HG03103 (cell line): ENCODE measurements around the gene ARL11.

Experiments
- ATAC-seq: cut with Tn5 transposase; IDR thresholded peaks from one replicate; pipeline ENCODE4 v1.9.1; 2021; ENCODE audit warnings: low read depth; ENCODE audit not compliant: unreplicated experiment

Gene ARL11

DNA sequence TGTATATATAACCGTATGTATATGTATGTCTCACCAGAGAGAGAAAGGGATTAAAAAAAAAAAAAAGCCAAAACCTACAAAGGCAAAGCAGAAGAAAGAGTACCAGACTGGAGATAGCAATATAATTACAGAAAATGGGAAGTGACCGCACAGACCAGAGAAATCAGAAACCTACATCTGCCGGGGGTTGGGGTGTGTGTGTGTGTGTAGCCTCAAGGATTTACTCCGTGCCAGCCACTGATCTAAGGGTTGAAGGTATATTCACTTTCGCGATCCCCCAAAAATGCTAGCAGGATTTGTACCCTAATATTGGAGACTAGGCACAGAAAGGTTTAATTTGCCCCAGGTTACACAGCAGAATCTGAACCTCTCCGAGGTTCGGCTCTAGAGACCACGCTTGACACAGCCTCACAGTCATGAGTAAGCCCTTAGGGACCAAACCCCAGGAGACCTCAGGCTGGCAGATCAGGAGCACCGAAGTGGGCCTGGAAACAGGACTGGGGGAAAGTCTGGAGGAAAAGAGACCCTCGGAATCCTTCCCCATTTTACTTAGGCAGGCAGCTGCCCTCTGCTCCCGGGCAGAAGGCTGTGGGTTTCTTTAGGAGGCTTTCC lies 14.8 kb downstream of the ARL11 start:
- ATAC-seq, result no peak

DNA sequence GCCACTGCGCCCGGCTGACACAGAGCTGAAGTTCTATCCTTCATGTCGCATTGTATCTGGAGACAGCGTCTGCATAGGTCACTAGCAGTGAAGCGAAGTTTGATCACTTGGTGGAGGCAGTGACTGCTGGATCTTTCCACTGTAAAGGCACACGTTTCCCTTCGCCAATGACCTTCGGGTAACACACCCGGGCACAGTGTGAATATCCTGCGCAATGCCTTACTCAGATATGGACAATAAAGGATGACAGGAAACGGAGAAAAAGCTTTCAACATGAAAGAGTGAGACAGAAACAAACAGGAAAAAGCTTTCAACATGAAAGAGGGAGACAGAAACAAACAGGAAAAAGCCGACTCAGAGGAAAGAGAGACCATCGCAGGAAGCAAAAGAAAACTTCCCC lies 17.1 kb downstream of the ARL11 start:
- ATAC-seq, result no peak

DNA sequence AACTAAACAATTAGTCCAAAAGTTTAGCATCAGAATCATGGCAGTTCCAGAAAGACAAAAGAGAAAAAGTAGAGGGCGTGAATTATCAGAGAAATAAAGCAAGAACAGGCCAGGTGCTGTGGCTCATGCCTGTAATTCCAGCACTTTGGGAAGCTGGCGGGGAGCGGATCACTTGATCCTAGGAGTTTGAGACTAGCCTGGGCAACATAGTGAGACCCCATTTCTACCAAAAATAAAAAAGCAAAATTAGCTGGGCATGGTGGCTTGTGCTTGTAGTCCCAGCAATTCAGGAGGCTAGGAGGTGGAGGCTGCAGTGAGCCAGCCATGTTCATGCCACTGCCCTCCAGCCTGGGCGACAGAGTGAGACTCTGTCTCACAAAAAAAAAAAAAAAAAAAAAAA lies 18.4 kb downstream of the ARL11 start:
- no peak for ATAC-seq

DNA sequence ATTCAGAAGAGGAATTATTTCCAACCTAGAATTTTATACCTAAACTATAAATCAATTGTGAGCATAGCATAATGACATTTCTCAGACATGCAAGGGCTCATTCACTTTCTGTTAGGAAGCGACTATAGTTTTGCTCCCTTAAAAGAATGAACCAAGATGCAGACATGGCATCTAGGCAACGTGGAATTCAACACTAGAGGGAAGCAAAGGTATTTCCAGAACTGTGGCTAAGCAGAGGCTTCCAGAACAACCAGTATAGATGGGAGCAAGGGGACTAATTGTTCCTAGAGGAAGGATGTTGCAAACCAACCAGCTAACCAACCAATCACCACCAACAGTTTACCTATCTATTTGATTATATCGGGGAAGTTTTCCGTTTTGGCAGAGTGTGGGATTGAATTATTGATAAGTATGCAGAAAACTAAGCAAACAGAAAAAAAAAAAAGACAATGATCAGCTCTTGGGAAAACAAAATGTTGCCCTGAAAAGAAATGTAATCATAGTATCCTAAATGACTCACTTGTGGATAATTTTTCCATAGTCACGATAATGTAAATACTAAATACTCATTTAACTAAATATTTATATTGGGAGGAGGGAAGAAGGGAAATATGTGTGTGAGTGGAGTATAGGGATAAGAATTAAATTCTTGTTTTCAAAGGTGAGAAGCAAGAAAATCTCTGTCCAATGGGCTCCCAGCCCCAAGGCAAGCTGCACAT lies 21.1 kb downstream of the ARL11 start:
- no peak for ATAC-seq

DNA sequence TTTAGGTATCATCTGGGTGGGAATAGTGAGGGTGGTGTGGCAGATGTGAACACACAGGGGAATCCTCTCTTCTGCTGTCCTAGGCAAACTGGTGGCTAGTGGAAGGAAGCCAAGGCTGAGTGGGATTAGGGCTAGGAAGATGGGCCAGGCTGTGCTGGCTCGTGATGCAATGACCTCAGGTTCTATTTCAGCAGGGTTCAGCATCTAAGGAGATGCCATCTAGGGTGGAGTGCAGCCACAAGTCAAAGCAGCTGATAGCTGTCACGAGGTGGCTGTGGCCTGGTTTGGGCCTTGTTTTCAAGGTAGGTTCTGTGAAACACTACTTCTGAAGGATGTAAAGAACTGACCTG lies 21.6 kb downstream of the ARL11 start:
- ATAC-seq, result no peak

DNA sequence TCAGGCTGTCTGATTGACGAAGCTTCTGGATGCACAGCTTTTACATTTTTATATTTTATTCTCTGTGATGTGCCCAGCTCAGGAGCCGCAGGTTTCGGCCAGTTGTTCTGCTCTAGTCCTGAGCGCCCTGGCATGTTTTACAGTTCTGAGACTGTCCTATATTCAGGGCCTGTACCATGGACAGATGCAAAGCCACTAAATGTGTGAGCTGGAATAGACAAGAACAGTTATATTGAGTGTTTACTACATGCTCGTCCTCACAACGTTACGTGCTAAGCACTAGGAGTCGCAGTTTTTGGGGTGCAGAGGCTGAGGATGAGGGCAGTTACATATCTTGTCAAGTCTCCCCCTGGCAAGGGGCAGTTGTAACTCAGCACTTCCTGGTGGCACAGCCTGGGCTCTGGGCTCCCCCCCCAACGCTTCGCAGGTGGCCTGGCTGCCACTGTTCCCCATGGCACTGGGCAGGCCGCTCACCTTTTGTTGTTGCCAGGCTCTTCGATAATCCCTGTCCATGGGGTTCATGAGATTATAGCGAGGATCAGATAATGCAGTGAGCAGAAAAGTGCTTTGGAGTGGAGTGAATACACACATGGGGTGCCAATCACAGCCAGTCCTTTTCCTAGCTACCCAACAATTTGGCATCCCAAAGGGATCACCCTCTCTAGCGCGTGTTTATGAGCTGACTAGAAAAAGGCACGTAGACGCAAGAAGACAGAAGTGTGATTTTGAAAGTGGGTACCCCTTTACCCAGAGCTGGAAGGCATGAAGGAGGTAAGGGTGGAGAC lies 23.5 kb downstream of the ARL11 start:
- ATAC-seq, result no peak

DNA sequence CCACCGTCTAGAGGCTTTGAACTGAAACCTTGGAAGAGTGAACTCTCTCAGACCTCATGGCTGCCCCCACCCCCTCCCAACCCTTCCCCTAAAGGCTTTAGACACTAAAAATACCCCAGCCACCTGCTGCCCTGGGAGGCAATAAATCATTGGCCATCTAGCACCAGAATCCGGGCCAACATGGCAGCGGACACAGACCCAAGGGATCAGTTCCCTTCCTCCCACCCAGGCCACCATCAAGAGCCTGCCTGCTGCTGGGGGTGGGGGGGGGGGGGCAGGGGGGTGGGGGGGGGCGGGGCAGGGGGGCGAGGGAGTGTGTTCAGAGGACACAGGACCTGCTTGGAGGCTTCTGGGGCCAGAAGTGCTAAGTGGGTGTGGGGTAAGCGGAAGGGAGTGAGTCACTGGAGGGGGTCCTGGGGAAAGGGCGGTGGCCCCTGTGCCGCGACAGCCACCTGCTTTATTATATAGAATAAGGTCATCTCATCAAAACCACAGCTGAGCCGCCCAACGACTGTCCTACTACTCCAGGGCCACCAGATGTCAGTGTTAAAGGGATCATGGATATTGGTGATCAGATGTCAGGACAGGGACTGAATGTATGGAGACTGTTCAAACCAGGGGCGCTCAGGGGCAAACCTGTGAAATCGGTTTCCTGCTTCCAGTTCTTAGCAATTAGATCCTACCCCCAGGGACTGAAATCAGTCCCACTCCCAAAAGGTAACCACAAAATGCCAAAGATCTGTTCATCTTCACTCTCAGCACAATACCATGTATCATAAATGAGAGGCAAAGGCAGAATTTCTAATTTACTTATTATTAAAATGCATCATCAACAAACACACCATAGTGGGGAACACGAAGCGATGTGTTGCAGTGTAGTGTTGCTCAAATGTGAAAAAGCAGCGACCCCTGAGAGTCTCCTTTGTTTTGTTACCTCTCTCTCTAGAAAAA lies 24.3 kb downstream of the ARL11 start:
- ATAC-seq, result no peak

DNA sequence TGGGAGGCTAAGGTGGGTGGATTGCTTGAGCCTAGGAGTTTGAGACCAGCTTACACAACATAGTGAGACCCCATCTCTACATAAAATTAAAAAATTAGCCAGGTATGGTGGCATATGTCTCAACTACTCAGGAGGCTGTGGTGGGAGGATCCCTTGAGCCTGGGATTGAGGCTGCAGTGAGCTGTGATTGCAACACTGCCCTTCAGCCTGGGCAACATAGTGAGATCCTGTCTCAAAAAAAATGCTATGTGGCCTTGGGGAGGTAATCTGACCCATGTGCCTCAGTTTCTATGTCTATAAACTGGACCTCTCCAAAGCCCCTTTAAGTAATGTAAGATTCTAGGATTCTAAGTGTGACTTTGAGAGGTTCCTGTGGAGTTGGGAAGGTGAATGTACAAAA lies 25.2 kb downstream of the ARL11 start:
- ATAC-seq, result no peak

DNA sequence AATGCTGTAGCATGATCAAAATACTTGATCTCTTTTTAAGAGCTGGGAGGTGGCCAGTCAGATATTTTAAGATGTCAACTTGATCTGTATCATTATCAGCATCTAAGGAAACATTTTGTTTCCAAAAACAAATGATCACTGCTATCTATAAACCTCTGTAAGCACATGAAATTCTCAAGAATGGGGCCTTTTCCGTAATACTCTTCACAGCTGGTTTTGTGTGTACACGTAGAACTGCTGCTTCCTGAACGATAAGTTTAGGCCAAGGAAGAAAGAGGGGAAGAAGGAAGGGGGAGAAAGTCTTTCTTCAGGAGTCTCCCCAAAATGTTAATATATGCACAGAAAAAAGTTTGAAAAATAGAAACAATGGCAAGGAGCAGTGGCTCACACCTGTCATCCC lies 25.7 kb downstream of the ARL11 start:
- ATAC-seq, result no peak

DNA sequence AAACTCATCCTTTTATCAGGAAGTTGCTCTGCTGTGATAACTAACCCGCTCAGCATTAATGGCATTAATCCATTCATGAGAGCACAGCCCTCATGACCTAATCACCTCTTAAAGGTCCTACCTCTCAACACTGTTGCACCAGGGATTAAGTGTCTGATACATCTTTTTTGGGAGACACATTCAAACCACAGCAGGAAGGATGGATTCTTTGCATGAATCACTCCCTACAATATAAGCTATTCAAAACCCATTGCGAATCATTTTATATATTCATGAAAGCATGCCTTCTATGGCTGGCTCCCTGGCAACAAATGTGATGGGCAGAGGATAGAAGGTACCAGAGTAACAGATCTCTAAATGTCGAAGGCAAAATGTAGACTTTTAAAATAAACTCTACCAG lies 27.6 kb downstream of the ARL11 start:
- ATAC-seq, result no peak

DNA sequence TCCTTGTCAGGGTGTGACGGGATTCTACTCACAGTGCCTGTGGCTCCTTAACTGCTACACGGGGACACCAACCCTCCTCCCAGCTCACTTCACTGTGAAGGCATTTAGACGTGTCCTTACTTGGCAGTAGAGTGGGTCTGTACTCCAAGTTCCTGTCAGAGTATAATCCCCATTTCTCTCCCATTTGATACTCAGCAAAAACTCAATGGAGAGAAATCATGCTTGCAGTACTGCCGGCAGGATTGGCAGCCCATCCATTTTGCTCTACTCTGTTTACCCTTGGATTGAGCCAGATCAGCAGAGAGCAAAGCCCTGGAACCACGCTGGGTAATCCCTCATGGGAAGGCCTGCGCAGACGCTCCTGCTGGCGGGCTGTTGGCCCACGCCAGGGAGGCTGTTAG lies 28.9 kb downstream of the ARL11 start:
- ATAC-seq, result no peak

DNA sequence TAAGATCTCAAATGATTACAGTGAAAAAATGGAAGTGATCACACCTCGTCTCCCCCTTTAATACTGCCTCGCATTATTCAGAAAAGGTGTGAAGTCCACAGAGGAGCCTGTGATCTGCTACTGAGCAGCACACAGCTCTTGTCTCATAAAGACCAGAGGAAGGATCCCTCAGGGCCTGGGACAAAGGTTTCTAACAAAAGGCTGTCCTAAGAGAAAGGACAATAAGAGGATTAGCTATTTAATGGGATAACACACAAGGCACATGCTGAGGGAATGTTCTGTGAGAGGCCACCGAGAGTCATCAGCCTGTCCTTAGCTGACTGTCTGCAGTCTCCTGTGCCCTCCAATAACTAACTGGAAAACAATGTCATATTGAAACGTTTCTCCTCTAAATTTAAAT lies 36.3 kb downstream of the ARL11 start:
- no peak for ATAC-seq

DNA sequence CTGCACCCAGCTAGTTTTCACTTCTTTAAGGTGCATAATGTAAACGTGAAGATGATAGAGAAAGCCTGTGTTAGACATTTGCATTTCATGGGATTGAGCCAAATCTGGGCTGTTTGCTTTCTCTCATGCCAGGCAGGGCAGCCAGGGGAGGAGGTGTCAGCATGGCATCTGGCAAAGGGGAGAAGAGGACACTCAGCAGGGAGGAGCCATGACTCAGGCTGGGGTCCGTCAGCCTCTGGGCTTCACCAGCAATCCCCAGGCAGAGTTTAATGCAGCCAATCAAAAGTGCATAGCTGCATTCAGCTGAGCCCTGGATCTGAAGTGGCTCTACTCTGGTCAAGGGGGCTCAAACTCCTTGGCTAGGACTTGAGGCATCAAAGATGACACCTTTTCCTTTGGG lies 39.5 kb downstream of the ARL11 start:
- no peak for ATAC-seq

DNA sequence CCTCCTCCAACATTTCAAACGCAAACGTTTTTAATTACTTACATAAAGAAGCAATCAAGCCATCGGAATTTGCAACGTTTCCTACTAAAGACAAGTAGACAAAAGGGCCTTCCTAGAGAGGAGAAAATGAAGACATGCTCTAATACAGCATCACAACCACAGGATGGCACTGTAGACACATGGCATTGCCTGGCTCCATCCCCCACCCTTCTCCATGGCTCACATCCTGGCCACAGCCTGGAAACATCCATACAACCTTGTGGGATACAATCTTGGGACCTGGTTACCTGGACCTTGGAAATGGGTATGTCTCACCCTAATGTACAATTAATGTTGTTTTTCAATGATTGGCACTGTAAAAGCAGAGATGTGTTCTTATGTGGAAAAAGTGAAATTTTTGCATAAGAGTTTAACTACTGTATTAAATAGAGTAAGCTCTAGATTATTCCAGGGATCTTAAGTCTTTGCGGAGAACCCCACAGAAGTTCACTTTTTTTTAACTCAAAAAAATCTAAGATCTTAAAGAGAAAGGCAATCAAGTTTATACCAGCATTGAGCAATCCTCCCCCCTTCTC lies 41.5 kb downstream of the ARL11 start:
- ATAC-seq, result no peak

DNA sequence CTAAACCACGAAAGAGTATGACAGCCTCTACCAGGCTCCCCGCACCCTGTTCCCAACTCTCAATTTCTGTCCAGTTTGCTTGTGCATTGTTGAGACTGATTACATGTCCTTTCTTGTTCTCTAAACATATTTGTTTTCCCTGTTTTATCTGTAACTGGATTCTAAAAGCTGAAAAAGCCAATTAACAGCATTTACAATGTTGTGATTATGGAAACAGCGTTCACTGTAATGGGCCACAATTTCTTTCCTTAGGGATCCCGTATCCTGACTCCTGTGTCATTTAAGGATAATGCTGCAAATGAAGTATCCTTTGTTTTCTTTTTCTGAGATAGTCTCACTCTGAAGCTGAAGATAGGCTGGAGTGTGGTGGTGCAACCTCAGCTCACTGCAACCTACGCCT lies 42.5 kb downstream of the ARL11 start:
- no peak for ATAC-seq

DNA sequence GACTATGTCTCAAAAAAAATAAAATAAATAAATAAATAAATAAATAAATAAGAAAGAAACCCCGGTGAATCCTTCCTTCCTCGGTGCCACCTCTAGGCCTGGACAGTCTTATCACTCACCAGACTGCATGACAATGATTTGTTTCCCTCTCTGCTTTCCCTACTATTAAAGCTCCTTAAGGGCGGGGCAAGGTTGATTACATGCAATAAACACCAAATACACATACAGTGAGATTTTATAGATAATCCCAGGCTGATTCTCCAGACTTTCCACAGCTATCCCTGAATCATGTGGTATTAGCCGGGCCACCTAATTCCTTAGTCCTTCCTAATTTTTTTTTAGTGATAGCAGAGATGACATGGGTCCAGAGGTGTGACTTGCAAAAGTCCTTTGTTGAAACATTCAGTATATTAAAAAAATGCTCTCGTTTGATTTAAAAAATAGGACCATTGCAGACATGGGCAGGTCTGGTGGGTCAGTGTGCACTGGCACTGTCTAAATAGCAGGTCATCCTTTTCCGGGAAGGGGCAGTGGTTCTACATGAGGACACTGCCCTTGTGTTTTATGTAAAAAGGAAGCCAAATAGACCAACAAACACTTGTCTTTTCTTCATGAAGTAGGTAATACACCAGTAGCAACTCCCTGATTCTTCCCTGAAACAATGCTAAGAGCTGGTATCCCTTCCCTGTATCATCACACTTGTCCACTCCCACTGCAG lies 48.4 kb downstream of the ARL11 start:
- ATAC-seq, result no peak

DNA sequence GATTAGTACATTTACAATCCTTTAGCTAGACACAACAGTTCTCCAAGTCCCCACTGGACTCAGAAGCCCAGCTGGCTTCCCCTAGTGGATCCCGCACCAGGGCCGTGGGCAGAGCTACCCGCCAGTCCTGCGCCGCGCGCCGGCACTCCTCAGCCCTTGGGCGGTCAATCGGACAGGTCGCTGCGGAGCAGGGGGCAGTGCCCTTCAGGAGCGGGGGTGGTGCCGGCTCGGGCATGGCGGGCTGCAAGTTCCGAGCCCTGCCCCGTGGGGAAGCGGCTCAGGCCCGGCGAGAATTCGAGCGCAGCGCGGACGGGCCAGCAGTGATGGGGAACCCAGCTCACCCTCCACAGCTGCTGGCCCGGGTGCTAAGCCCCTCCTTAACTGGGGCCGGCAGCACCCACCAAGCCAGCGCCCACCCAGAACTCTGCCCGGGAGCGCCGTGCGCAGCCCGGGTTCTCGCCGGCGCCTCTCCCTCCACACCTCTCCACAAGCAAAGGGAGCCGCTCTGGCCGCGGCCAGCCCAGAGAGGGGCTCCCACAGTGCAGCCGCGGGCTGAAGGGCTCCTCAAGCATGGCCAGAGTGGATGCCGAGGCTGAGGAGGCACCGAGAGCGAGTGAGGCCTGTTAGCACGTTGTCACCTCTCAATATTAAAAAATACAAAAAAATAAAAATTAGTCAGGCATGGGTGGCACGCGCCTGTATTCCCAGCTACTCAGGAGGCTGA lies 50.0 kb downstream of the ARL11 start:
- no peak for ATAC-seq

DNA sequence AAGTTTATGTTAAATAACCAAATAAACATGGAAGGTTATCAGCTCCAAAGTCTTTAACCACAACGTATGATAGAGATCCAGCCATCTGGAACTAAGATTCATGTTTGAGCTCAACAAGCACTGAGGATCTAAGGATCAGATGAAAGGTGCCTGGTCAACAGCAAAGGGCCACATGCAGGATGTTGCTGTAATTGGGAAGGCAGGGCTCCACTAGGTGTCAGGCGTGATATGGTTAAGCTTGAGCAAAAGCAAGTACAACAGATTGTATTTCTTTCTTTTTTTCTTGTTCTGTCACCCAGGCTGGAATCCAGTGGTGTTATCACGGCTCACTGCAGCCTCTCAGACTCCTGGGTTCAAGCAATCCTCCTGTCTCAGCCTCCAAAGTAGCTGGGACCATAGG lies 50.9 kb downstream of the ARL11 start:
- ATAC-seq, result no peak

DNA sequence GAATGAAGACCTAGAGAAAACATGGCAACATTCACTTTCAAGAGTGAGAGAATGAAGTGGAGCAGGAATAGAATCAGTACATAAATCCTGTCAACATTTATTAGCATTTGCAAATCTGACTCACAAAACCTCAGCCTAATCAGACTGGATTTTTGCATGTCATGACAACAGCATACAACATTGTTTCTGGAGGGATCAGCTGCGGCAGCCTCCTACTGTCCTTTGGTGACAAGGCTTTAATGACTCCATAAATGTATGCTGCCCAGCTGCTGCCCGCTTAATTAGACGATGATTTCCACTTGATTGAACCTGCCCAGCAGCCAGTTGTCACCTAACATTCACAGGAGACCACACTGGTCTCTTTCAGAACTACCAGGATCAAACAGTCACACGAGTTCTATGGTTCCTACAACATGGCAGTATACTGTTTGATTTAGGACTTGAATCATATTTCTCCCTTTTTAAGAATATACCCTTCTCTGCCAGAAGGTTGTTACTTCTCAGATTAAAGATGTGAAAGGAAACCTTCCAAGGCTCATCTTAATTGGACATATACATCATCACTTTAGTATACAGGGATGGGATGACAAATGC lies 53.6 kb downstream of the ARL11 start:
- ATAC-seq, result no peak
